Activated CD8-positive, alpha-beta memory T cell treated with anti-CD3 and anti-CD28 coated beads, Interleukin-2, amount 50 U/mL, for 1 hour (primary cell): ENCODE data around the gene PLXNB1.
"Not testable (repeated sequence)": the region's sequence is repeated elsewhere in the genome, so short reads cannot be mapped to it uniquely, and the experiment has no call there.

ENCODE experiments used
- DNase-seq: peaks from one replicate; pipeline ENCODE4 v3.0.0-alpha.2; 2020; ENCODE audit errors: extremely low read depth

PLXNB1 gene, protein sequence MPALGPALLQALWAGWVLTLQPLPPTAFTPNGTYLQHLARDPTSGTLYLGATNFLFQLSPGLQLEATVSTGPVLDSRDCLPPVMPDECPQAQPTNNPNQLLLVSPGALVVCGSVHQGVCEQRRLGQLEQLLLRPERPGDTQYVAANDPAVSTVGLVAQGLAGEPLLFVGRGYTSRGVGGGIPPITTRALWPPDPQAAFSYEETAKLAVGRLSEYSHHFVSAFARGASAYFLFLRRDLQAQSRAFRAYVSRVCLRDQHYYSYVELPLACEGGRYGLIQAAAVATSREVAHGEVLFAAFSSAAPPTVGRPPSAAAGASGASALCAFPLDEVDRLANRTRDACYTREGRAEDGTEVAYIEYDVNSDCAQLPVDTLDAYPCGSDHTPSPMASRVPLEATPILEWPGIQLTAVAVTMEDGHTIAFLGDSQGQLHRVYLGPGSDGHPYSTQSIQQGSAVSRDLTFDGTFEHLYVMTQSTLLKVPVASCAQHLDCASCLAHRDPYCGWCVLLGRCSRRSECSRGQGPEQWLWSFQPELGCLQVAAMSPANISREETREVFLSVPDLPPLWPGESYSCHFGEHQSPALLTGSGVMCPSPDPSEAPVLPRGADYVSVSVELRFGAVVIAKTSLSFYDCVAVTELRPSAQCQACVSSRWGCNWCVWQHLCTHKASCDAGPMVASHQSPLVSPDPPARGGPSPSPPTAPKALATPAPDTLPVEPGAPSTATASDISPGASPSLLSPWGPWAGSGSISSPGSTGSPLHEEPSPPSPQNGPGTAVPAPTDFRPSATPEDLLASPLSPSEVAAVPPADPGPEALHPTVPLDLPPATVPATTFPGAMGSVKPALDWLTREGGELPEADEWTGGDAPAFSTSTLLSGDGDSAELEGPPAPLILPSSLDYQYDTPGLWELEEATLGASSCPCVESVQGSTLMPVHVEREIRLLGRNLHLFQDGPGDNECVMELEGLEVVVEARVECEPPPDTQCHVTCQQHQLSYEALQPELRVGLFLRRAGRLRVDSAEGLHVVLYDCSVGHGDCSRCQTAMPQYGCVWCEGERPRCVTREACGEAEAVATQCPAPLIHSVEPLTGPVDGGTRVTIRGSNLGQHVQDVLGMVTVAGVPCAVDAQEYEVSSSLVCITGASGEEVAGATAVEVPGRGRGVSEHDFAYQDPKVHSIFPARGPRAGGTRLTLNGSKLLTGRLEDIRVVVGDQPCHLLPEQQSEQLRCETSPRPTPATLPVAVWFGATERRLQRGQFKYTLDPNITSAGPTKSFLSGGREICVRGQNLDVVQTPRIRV (N-terminal part only)

DNA sequence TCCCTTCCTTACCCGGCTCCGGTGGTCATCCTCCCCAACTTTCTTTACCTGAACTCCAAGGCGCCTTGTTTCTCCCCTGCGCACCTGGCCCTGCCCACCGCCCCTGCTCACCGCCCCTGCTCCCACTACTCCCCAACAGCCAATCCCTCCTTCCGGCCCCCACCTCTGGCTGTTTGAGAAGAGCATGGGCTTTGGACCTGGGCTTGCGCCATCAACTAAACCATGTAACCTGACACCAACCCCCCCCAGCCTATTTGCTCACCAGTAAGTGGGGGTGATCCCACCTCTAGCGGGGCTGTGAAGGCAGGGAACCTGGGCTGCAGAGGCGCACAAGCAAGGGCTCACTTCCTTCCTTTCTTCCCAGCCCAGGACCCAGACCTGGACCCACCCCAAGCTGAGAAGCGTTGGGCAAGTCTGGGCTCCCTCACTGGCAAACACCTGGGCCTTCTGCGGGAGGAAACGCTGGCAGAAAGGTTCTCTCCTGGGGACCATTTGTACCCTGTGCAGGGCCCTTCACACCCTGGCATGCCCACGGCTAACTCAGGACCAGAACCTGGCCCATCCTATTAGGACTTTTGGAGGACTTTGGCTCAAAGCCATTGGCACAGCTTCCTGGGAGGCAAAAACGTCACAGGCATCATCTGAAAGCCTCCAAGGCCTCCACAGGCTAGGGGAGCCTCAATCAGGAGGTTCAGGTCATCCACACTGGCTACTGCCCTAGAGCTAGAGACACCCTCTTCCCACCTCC, at the start of gene PLXNB1:
Gene PLXNB1 (minus strand): TSS at position 127 of the 748 bp plus-strand sequence. CDS start 5,475 bp downstream, outside the sequence.
- DNase-seq: no peak

DNA sequence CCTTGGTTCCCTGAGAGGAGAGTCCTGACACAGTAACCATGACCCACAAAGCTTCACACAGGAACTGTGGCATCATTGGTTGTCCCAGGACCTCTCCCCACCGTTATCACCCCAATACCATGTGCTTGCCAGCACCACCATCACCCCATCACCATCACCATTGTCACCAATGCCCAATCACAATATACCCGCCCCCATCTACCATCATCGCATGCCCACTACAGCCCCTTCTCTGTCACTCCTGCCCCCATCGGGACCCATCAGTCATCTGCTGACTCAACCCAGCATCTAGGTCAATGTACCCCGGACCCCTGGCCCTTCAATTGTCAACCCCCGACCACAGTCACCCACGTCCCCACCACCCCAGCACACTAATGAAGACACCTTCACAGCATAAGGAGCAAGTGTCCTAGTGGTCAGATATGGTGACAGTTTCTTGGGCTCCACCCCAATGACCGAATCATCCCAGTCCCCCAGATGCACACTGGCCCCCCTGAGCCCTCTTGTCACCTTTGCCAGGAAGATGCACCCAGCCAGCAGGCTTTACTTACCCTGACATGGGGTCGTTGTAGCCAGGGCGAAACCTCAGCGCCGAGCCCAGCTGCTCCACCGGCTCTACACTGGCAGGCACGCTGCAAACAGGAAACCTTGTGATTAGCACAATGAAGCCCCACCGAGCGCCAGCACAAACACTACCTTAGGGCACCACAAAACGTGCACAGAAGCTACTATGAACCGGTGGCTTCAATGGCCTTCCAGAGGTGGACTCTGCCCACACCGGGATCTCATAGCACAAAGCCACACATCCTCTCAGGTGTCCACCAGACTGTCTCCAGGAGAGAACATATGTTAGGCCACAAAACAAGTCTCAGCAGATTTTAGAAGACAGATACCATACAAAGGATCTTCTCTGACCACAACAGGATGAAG, 49.0 kb upstream of the PLXNB1 start:
- DNase-seq: no peak

DNA sequence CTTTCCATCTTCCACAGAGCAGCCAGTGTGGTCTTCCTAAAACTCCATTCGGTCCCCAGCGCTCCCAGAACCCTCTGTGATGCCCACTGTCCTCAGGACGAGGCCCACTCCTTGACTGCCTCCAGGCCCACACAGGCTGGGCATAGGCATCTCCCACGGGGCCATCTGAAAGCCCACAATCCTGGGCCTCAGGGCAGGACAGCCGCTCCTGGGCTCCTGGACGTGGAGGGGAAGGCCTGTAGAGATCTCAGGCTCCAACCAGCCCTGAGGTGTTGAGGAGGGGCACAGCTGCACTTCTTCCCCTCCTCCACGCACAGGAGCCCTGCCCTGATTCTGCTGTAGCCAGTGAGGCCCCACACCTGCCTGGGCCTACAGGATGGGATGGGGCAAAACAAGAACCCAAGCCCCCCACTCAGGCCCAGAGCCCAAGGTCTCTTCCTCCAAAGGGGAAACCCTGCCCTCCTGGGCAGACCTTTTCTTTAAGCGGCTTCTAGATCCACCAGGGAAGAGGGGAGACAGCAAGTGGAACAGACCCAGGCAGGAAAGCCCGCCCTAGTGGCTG, 48.2 kb upstream of the PLXNB1 start:
- DNase-seq: no peak

DNA sequence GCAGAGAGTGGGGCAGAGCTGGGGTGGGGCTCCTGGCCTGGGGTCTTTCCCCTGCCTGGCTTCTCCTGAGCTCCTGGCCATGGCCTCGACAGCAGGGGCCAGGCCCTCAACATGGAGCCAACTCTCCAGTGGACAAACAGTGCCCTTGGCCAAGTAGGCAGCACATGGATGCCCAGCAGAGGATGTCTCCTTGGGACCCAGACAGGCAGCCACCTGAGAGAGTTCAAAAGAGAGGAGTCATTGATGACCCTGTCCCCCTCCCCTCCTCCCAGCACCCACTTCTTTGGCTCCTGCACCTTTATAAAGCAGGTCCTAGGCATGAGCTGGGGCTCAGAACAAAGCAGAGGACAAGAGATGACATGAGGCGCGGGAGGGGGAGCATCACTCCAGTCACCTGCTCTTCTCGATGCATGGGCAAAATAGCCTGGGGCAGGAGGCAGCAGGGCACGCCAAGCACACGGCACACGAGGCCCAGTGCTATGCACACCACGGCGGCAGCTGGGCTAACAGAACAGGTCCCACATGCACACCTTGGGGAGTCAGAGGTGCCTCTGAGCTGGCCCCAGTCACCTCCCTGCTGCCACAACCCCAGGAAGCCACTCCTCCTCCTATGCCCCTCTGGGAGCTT, 46.7 kb upstream of the PLXNB1 start:
- no peak for DNase-seq

DNA sequence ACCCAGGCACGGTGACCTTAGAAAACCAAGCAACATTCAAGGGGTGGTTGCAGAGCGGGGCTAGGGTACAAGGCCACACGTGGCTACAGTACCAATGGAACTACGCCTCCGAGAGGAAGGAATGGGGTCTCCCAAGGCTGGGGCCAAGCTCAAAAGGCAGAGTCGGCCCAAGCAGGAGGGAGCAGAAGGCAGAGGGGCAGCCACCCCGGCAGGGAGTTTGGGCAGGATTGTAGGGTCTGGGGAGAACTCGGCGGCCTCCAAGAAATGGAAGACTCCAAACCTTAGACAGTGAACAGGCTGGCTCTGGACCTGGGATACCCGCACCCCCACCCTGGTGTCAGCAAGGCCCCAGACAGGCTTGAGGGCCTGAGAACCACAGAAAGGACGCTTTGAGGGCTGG, 45.3 kb upstream of the PLXNB1 start:
- DNase-seq: no peak

DNA sequence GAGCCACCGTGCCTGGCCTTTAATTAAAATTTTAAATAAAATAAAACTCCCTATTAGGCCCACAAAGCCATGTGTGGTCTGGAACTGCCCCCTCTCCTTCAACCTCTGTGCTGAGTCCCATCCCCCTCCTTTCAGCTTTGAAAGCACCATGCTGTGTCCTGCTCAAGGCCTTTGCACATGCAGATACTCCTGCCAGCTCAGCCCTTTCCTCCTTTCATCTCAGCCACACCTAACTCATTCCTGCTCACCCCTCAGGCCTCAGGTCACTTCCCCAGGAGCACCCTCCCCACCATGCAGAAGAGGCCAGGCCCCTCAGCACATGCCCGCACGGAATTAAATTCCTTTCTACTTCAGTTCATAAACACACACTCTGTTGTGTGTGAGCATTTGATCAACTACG, 44.7 kb upstream of the PLXNB1 start:
- no peak for DNase-seq

DNA sequence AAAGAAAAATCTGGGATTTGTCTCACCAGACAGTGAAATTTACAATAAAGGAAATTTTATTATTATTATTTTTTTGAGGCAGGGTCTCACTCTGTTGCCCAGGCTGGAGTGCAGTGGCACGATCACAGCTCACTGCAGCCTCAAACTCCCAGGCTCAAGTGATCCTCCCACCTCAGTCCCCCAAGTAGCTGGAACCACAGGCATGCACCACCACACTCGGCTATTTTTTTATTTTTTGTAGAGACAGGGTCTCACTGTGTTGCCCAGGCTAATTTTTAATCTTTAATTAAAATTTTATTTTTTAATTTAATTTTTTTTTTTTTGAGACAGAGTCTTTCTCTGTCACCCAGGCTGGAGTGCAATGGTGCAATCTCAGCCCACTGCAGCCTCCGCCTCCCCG, 44.1 kb upstream of the PLXNB1 start:
- DNase-seq: not testable (repeated sequence)

DNA sequence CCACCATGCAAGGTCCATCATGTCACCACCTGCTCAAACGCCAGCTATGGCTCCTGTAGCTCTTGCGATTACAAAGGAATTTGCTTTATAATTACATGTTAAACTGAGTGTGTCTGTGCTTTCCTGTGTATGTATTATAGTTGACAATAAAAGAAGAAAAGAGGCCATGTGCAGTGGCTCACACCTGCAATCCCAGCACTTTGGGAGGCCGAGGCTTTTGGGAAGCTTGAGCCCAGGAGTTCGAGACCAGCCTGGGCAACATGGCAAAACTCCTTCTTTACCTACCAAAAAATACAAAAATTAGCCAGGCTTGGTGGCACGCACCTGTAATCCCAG, 43.7 kb upstream of the PLXNB1 start:
- no peak for DNase-seq

DNA sequence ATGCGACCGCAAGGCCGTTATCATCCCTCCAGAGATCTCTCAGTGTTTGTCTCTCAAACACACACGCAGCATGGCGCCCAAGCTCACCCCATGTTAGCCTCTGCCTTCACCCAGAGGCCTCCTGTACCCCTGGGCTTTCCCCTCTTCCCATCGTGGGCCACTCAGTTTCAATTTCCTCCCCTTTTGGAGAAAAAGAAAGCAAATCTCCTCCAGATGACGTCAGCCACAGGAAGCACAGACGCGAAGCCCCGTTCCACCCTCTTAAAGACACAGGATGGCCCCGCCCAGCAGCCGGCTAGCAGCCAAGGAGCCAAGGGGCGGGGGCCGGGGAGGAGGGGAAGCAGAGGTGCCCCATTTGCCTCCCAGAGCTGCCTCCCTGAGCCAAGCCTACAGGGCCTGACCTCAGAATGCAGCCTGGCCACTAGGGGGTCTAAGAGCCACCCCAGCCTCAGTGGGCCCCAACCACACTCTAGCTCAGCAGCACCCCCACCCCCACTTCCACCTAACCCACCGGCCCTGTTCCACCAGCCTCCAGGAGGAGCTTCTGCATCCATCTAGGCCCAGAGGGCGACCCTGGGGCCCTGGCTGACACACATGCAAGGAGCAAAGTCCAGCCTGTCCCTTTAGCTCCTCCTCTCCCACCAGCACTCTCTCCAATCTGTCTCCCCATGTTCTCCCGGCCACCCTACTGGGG, 43.2 kb upstream of the PLXNB1 start:
- peak; percentile 91 for DNase-seq

DNA sequence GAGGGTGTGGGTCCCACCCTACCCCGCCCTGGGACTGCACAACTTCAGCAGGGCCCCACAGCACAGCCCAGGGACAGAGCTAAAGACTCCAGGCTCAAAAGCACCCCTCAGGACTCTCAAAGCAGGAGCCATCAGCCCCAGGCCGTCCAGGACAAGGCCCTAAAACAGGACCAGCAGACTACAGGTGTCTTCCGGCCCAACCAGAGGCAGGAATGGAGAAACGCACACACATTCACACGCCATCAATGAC, 42.7 kb upstream of the PLXNB1 start:
- DNase-seq: no peak

DNA sequence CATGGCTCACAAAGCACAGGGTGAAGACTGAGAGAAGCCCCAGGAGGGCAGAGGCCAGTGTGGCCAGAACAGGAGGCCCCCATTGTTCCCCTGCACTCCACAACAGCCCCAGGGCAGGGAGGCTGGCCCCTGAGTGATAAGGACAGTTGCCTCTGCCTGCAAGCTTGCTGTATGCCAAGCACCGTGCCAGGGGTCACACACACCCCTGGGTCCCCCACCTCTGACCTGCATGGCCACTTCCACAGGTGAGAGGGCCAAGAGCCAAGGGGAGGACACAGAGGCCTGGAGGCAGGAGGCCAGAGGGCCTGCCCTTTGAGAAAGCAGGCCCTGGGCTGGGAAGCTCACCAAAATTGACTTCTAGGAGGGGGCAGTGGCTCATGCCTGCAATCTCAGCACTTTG, 40.4 kb upstream of the PLXNB1 start:
- DNase-seq: no peak

DNA sequence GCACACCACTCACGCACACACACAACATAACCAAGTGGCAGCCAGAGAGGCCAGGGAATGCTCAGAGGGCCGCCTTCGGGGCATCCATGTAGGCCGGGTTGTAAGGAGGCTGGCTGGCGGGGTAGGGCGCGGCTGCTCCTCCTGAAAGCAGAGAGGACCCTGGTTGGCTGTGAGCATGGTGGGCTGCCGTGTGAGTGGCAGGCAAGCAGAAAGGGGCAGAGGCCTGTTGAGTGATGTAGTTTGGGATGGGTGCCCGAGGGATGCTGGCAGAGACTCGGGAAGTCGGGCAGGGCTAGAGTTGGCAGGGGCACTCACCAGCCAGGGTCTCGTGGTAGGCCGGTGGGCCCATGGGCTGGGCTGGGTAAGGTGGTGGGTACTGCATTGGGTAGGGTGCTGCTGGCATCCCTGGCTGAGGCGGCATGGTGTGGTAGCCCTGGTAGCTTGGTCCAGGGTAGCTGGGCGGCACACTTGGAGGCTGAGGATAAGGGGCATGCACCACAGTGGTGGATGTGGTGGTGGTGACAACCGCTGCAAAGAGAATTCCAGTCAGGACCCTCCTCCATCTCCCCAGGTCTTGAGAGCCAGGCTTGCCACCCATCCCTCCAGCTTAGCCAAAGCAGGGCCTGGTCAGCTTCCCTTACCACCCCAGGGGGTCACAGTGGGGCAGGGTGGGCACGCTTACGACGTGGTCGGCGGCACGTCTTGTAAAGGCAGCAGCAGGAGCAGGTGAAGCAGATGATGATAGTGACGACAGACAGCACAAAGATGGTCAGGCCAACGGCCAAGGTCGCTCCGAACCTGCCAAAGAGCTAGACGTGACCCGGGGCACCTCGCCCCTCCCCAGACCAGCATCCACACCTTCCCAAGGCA, 39.4 kb upstream of the PLXNB1 start:
- no peak for DNase-seq

DNA sequence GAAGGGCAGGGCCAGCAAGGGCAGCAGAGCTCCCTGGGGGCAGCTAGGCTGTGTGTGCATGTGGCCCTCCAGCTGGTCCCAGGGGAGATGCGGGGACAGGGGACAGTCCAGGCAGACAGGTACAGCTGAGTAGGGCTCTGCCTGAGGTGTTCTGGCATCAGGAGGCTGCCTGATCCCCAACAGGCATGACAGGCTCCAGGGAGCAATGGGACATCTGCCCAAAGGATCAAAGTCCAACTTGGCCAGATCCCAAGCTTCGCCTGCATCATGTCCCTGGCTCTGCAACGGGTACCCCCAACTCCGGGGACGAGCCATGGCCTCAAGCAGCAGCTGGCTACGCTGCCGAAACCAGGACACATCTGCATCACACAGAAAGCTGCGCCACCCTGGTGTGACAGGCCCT, 38.4 kb upstream of the PLXNB1 start:
- no peak for DNase-seq

DNA sequence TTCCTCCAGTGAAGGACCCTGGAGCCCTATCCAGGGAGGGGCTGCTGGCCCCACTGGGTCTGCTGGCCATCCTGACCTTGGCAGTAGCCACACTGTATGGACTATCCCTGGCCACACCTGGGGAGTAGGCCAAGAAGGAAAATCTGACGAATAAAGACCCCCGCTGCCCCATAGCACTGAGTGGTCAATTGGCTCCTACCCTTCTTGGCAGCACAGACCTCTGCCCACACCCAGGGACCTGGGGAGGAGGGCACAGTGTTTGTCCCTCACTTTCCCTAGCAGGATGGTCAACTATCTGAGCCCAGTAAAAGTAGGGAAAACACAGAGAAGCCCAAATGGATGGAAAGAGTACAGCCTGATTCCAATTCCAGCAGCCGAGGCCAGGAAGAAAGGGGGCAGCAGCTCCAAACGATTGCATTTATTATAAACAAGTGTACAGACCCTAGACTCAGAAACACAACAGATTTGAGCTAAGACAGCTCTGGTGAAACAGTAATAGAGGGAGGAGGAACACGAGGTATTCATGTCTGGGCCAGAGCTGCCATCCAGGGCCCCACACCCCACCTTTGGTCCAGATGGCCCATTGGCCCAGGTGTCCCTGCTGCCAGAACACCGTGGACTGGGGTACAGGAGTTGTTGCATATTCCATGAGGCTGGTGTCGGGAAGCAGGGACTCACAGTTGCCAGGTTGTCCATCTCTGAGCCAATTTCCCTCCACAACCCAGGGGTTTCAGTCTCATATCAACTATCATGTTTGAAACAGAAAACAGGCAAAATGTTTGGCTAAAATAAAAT, 37.8 kb upstream of the PLXNB1 start:
- DNase-seq: no peak

DNA sequence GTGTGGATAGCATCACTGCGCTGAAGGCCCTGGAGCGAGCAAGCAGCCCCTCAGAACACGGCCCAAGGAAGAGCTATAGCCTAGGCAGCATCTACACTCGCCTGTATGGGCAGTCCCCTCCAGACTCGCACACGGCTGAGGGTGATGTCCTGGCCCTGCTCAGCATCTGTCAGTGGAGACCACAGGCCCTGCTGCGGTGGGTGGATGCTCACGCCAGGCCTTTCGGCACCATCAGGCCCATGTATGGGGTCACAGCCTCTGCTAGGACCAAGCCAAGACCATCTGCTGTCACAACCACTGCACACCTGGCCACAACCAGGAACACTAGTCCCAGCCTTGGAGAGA, 37.2 kb upstream of the PLXNB1 start:
- DNase-seq: no peak

DNA sequence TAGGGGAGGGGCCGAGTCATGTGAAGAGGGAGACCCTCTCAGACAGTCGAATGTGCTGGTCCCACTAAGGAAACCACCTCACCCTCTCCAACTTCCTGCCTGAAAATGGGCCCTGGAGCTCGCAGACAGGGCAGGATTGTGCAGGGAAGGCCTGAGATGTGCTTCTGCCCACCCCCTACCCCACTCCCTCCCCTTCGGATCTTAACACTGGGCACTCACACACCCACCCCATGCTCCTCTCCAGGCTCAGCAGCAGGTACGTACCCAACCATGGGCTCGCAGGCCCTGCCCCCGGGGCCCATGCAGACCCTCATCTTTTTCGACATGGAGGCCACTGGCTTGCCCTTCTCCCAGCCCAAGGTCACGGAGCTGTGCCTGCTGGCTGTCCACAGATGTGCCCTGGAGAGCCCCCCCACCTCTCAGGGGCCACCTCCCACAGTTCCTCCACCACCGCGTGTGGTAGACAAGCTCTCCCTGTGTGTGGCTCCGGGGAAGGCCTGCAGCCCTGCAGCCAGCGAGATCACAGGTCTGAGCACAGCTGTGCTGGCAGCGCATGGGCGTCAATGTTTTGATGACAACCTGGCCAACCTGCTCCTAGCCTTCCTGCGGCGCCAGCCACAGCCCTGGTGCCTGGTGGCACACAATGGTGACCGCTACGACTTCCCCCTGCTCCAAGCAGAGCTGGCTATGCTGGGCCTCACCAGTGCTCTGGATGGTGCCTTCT, 36.7 kb upstream of the PLXNB1 start:
- no peak for DNase-seq
